ENCODE measurements around the gene PDZD8.

Gene PDZD8

GRCh38 chr10:117411479-117412399, 36.5 kb upstream of the PDZD8 start:
- H3K4me3 ChIP-seq (ENCODE audit: low read depth, low read length): no peak overlapping the region
- DNase-seq (ENCODE audit: low read depth): peak; percentile 24
- TF ChIP-seq, protein P1, sequence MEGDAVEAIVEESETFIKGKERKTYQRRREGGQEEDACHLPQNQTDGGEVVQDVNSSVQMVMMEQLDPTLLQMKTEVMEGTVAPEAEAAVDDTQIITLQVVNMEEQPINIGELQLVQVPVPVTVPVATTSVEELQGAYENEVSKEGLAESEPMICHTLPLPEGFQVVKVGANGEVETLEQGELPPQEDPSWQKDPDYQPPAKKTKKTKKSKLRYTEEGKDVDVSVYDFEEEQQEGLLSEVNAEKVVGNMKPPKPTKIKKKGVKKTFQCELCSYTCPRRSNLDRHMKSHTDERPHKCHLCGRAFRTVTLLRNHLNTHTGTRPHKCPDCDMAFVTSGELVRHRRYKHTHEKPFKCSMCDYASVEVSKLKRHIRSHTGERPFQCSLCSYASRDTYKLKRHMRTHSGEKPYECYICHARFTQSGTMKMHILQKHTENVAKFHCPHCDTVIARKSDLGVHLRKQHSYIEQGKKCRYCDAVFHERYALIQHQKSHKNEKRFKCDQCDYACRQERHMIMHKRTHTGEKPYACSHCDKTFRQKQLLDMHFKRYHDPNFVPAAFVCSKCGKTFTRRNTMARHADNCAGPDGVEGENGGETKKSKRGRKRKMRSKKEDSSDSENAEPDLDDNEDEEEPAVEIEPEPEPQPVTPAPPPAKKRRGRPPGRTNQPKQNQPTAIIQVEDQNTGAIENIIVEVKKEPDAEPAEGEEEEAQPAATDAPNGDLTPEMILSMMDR (IDR thresholded peaks at IDR 0.05; ENCODE audit: low read depth, low read length): no peak
- TF ChIP-seq MYC (IDR thresholded peaks at IDR 0.05; ENCODE audit: low read depth, low read length) (peak; percentile 73), MAX (IDR thresholded peaks at IDR 0.05; ENCODE audit: low read depth, low read length) (peak; percentile 63; the same call in 1 of the 2 replicates)

DNA sequence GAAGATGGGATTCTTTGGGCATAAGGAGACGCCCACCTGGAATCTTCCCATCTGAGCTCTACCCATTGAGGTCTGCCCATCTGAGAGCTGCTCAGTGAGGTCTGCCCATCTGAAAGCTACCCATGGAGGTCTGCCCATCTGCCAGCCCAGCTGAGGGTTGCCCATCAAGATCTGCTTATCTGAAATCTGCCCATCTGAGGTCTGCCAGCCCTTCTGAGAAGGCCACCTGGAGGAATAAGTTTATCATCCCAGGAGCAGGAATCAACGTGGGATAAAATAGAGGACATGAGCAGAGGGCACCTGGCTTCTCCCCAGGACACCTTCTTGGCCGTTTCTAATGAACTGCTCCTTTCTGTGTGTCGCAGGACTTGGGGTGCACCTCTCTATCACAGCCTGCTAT, 35.3 kb upstream of the PDZD8 start:
- no peak for TF ChIP-seq POLR2A (IDR thresholded peaks at IDR 0.05; ENCODE audit: extremely low read depth, insufficient read length)
- TF ChIP-seq MYC (IDR thresholded peaks at IDR 0.05; ENCODE audit: low read depth, low read length): no peak
- no peak for TF ChIP-seq MAX (IDR thresholded peaks at IDR 0.05; ENCODE audit: low read depth, low read length)
- TF ChIP-seq, protein P1 (IDR thresholded peaks at IDR 0.05; ENCODE audit: low read depth, low read length): no peak
- no peak overlapping the region for H3K4me3 ChIP-seq (ENCODE audit: low read depth, low read length)
- DNase-seq (ENCODE audit: low read depth): no peak

GRCh38 chr10:117409549-117410305, 34.5 kb upstream of the PDZD8 start:
- no peak for DNase-seq (ENCODE audit: low read depth)
- TF ChIP-seq, protein P1 (IDR thresholded peaks at IDR 0.05; ENCODE audit: low read depth, low read length): no peak
- TF ChIP-seq MYC (IDR thresholded peaks at IDR 0.05; ENCODE audit: low read depth, low read length): no peak
- TF ChIP-seq MAX (IDR thresholded peaks at IDR 0.05; ENCODE audit: low read depth, low read length): no peak
- TF ChIP-seq POLR2A (IDR thresholded peaks at IDR 0.05; ENCODE audit: extremely low read depth, insufficient read length): no peak
- H3K4me3 ChIP-seq (ENCODE audit: low read depth, low read length): no peak overlapping the region

DNA sequence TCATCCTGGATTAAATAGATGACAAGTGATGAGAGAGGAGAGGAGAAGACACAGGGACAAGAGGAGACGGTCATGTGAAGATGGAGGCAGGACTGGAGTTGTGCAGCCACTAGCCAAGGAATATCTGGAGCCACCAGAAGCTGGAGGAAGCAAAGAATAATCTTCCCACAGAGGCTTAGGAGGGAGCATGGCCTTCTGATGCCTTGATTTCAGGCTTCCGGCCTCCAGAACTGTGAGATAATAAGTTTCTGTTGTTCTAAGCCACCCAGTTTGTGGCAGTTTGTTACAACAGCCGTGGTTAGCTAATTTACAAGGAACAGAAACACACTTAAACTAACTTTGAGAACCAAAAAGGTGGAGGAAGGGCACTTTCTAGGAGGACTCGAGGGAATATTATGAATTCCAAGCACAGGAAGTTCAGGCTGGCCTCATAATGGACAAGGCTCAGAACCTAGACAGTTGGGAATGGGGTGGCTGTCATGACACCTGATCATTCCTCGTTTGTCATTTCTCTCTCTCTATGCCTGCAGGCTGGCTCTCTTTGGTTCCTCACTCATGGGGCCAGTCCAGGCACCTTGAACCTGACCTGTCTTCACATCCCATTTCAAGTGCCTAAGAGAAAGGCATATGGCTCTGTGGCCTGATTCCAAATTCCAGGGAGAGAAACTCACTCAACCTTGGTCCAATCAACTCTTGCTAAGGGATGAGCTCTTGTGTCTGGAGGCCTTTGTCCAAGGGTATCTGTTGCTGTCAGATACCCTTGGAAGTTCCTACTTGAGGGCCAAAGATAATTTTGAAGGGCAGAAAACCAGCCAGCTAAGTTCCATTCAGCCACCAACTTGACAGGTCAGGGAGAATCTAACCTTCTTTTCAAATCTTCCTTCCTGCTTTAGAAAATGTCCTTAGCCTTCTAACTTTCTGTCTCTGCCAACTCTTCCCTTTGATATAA, 33.5 kb upstream of the PDZD8 start:
- peak; percentile 14 for DNase-seq (ENCODE audit: low read depth)
- TF ChIP-seq MAX (IDR thresholded peaks at IDR 0.05; ENCODE audit: low read depth, low read length) (no peak), MYC (IDR thresholded peaks at IDR 0.05; ENCODE audit: low read depth, low read length) (no peak), POLR2A (IDR thresholded peaks at IDR 0.05; ENCODE audit: extremely low read depth, insufficient read length) (no peak)
- TF ChIP-seq, protein P1 (IDR thresholded peaks at IDR 0.05; ENCODE audit: low read depth, low read length): no peak
- no peak overlapping the region for H3K4me3 ChIP-seq (ENCODE audit: low read depth, low read length)

DNA sequence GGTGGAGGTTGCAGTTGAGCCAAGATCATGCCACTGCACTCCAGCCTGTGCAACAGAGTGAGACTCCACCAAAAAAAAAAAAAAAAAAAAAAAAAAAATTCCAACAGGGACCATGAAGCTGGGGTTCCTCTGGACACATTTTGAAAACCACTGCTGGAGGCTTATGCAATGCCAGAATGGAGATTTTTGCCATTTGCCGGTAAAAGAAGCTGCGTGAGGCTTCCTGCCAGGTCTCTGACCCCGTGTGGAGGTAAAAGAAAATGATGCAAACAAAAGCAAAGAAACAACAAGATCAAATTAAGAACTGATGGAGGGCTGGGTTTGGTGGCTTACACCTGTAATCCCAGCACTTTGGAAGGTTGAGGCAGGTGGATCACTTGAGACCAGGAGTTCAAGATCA, 30.5 kb upstream of the PDZD8 start:
- TF ChIP-seq MAX (IDR thresholded peaks at IDR 0.05; ENCODE audit: low read depth, low read length) (no peak), POLR2A (IDR thresholded peaks at IDR 0.05; ENCODE audit: extremely low read depth, insufficient read length) (no peak), MYC (IDR thresholded peaks at IDR 0.05; ENCODE audit: low read depth, low read length) (no peak)
- TF ChIP-seq, protein P1 (IDR thresholded peaks at IDR 0.05; ENCODE audit: low read depth, low read length): no peak
- no peak overlapping the region for H3K4me3 ChIP-seq (ENCODE audit: low read depth, low read length)
- DNase-seq (ENCODE audit: low read depth): no peak
